ENCODE measurements around the gene SETD2.

The SETD2 gene

DNA sequence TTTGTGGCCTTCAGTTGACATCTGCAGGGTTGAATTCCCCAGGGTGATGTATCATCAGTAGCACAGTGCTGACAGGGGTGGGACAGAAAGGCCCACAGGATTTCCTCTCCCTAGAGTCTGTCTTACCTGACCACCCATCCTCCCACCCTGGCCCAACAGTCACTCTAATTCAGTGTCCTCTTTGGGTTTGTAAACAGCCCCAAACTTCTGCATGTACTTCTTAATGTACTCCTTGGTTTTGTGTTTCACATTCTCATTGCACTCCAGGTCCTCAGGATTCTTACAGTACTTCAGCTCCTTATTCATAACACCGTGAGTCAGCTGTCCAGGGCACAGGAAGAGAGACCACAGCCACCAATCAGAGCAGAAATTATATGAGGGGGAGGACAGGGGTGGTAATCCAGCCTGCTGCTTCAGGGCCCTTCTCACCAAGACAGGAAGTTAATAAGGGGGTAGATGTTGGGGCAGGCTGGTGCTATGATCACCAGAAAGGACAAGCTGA is 146.9 kb downstream of the SETD2 start:
- TF ChIP-seq, protein P1, sequence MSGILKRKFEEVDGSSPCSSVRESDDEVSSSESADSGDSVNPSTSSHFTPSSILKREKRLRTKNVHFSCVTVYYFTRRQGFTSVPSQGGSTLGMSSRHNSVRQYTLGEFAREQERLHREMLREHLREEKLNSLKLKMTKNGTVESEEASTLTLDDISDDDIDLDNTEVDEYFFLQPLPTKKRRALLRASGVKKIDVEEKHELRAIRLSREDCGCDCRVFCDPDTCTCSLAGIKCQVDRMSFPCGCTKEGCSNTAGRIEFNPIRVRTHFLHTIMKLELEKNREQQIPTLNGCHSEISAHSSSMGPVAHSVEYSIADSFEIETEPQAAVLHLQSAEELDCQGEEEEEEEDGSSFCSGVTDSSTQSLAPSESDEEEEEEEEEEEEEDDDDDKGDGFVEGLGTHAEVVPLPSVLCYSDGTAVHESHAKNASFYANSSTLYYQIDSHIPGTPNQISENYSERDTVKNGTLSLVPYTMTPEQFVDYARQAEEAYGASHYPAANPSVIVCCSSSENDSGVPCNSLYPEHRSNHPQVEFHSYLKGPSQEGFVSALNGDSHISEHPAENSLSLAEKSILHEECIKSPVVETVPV (CRISPR knock-in tag; IDR thresholded peaks at IDR 0.05): no peak
- no peak for TF ChIP-seq ZFP3 (CRISPR knock-in tag; IDR thresholded peaks at IDR 0.05)
- TF ChIP-seq TOX (CRISPR knock-in tag; IDR thresholded peaks at IDR 0.05; ENCODE audit: borderline replicate concordance): no peak
- no peak for TF ChIP-seq SNAI2 (CRISPR knock-in tag; IDR thresholded peaks at IDR 0.05)
- no peak for TF ChIP-seq BACH2 (CRISPR knock-in tag; IDR thresholded peaks at IDR 0.05; ENCODE audit: borderline replicate concordance)
- no peak for TF ChIP-seq RARB (CRISPR knock-in tag; IDR thresholded peaks at IDR 0.05)

GRCh38 chr3:47016086-47016933 is 147.6 kb downstream of the SETD2 start:
- no peak for ATAC-seq
- TF ChIP-seq CREB5 (CRISPR knock-in tag; IDR thresholded peaks at IDR 0.05; ENCODE audit: low read depth) (no peak), TOX (CRISPR knock-in tag; IDR thresholded peaks at IDR 0.05; ENCODE audit: borderline replicate concordance) (no peak)

More for the DNA sequence above, 146.9 kb downstream of the SETD2 start:
- ATAC-seq: peak; percentile 78

DNA sequence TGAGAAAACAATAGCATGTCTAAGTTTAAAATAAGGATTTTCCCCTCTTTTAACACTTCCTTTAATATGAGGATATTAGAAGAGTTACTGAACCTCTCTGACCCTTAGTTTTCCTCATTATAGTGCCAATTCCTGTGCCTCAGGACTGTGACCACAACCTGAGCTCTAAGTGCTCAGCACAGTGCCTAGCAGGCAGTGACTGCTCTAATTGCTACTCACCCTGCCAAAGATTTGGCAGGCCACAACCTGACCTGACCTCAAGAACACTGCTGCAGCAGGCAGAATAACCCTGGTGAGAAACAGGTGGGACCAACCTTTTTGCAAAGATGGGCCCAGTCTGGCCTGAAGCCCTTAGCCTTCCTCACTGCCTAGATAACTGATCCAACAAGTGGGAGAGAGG is 148.8 kb downstream of the SETD2 start:
- TF ChIP-seq OSR1 (CRISPR knock-in tag; IDR thresholded peaks at IDR 0.05): no peak
- TF ChIP-seq ISL1 (CRISPR knock-in tag; IDR thresholded peaks at IDR 0.05): no peak
- no peak for TF ChIP-seq ZFP3 (CRISPR knock-in tag; IDR thresholded peaks at IDR 0.05)
- TF ChIP-seq ZNF70 (CRISPR knock-in tag; IDR thresholded peaks at IDR 0.05): no peak
- no peak for TF ChIP-seq SNAI2 (CRISPR knock-in tag; IDR thresholded peaks at IDR 0.05)
- no peak for TF ChIP-seq ZNF8 (CRISPR knock-in tag; IDR thresholded peaks at IDR 0.05)
- TF ChIP-seq ZNF565 (CRISPR knock-in tag; conservative IDR thresholded peaks at IDR 0.05; ENCODE audit: low read depth): no peak
- no peak for TF ChIP-seq TCF4 (CRISPR knock-in tag; IDR thresholded peaks at IDR 0.05; ENCODE audit: borderline replicate concordance)
- no peak for ATAC-seq

GRCh38 chr3:47014036-47014435 is 149.9 kb downstream of the SETD2 start:
- no peak for ATAC-seq
- TF ChIP-seq CREB5 (CRISPR knock-in tag; IDR thresholded peaks at IDR 0.05; ENCODE audit: low read depth): no peak
- no peak for TF ChIP-seq ZNF565 (CRISPR knock-in tag; conservative IDR thresholded peaks at IDR 0.05; ENCODE audit: low read depth)
- TF ChIP-seq ISL1 (CRISPR knock-in tag; IDR thresholded peaks at IDR 0.05): no peak
- TF ChIP-seq ARNTL (CRISPR knock-in tag; IDR thresholded peaks at IDR 0.05; ENCODE audit: borderline replicate concordance, low read depth): no peak
- TF ChIP-seq RARB (CRISPR knock-in tag; IDR thresholded peaks at IDR 0.05): no peak

DNA sequence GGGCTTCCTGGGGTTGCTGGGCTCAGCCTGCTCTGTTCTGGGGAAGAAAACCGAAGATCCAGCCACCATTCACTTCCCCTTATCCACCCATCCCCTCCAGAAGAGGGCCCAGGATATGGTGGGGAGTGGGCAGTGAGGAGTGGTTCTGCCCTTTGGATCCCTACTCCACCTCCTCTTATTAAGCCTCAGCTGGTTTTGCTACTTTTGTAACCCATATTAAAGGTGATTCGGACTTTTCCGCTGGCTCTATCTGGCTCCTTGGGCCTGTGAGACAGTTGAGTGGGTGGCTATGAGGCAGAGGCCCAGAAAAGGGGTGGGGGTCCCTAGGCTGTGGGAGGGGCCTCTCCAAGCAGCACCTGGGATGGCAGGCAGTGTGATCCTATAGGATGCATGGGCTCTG is 150.7 kb downstream of the SETD2 start:
- no peak for TF ChIP-seq CSDC2 (CRISPR knock-in tag; IDR thresholded peaks at IDR 0.05)
- TF ChIP-seq, protein P2, sequence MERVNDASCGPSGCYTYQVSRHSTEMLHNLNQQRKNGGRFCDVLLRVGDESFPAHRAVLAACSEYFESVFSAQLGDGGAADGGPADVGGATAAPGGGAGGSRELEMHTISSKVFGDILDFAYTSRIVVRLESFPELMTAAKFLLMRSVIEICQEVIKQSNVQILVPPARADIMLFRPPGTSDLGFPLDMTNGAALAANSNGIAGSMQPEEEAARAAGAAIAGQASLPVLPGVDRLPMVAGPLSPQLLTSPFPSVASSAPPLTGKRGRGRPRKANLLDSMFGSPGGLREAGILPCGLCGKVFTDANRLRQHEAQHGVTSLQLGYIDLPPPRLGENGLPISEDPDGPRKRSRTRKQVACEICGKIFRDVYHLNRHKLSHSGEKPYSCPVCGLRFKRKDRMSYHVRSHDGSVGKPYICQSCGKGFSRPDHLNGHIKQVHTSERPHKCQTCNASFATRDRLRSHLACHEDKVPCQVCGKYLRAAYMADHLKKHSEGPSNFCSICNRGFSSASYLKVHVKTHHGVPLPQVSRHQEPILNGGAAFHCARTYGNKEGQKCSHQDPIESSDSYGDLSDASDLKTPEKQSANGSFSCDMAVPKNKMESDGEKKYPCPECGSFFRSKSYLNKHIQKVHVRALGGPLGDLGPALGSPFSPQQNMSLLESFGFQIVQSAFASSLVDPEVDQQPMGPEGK (CRISPR knock-in tag; IDR thresholded peaks at IDR 0.05; ENCODE audit: borderline replicate concordance): no peak
- TF ChIP-seq, protein P1 (CRISPR knock-in tag; IDR thresholded peaks at IDR 0.05): no peak
- no peak for ATAC-seq
